ENCODE data around the gene BTBD1.

The BTBD1 gene

GRCh38 chr15:83081256-83082014 is 14.4 kb upstream of the BTBD1 start:
- no peak for DNase-seq (ENCODE audit: low spot score)

GRCh38 chr15:83078712-83079111 is 11.7 kb upstream of the BTBD1 start:
- DNase-seq (ENCODE audit: low spot score) = no peak
- no peak for TF ChIP-seq CTCF (IDR thresholded peaks at IDR 0.05; ENCODE audit: extremely low read depth, missing control alignments)

More at GRCh38 chr15:83081256-83082014, 14.4 kb upstream of the BTBD1 start:
- TF ChIP-seq CTCF (IDR thresholded peaks at IDR 0.05; ENCODE audit: extremely low read depth, missing control alignments) = no peak

- TF ChIP-seq CTCF (IDR thresholded peaks at IDR 0.05; ENCODE audit: extremely low read depth, missing control alignments) = no peak
- no peak for DNase-seq (ENCODE audit: low spot score)
These were observed 10.6 kb upstream of the BTBD1 start for GRCh38 chr15:83077491-83078230.

- DNase-seq (ENCODE audit: low spot score) = peak; percentile 21
These were observed 2.2 kb upstream of the BTBD1 start for GRCh38 chr15:83069211-83069642.

GRCh38 chr15:83068054-83068453 is 1.0 kb upstream of the BTBD1 start:
- TF ChIP-seq CTCF (IDR thresholded peaks at IDR 0.05; ENCODE audit: extremely low read depth, missing control alignments) = no peak
- DNase-seq (ENCODE audit: low spot score) = no peak

- no peak for TF ChIP-seq CTCF (IDR thresholded peaks at IDR 0.05; ENCODE audit: extremely low read depth, missing control alignments)
- no peak for DNase-seq (ENCODE audit: low spot score)
These were observed 548 bp upstream of the BTBD1 start for GRCh38 chr15:83067638-83067962.

GRCh38 chr15:83066034-83066733 is 868 bp downstream of the BTBD1 start:
- no peak for TF ChIP-seq CTCF (IDR thresholded peaks at IDR 0.05; ENCODE audit: extremely low read depth, missing control alignments)
- peak; percentile 16 for DNase-seq (ENCODE audit: low spot score)

Measured in GM20000 (cell line).